Liver (tissue), 9 donors: ENCODE data around the gene STARD3NL. TPM values are rescaled to one million over a fixed set of nuclear protein-coding genes. Genes with fewer than 3 reads are reported as not detected.
A peak's percentile ranks its signal among the peaks of the same experiment; 100 is the strongest.

Experiments used
- DNase-seq: peaks from one replicate; pipeline ENCODE4 v3.0.0-alpha.2; 2017; ENCODE audit warnings: low spot score
- H3K27ac ChIP-seq, 2 donors: one replicate each; pipeline ENCODE4 v1.7.0; 2013; ENCODE audit warnings: inconsistent platforms in 2 of 2, low read length in 2 of 2, control low read depth in 1 of 2, low read depth in 1 of 2, mild to moderate bottlenecking in 1 of 2
- H3K27me3 ChIP-seq, 4 donors: one replicate each; pipeline versions ENCODE4 v1.6.1 to v1.7.0; 2013; ENCODE audit warnings: low read length in 3 of 4, inconsistent platforms in 1 of 4, mild to moderate bottlenecking in 1 of 4, moderate library complexity in 1 of 4; ENCODE audit not compliant: control insufficient read depth in 4 of 4, insufficient read depth in 4 of 4
- H3K36me3 ChIP-seq, 4 donors: one replicate each; pipeline versions ENCODE4 v1.6.1 to v1.7.0; 2013; ENCODE audit warnings: low read length in 3 of 4, mild to moderate bottlenecking in 3 of 4, low read depth in 1 of 4, moderate library complexity in 1 of 4; ENCODE audit not compliant: control insufficient read depth in 4 of 4, insufficient read depth in 3 of 4
- H3K4me1 ChIP-seq, 4 donors: one replicate each; pipeline versions ENCODE4 v1.6.1 to v1.7.0; 2013; ENCODE audit warnings: low read length in 3 of 4, mild to moderate bottlenecking in 3 of 4, moderate library complexity in 1 of 4; ENCODE audit not compliant: control insufficient read depth in 4 of 4, insufficient read depth in 4 of 4
- H3K4me3 ChIP-seq, 3 donors: one replicate each; pipeline versions ENCODE4 v1.6.1 to v1.7.0; 2013; ENCODE audit warnings: low read length in 3 of 3, control low read depth in 1 of 3, low read depth in 1 of 3, mild to moderate bottlenecking in 1 of 3
- H3K9ac ChIP-seq, 2 donors: one replicate each; pipeline ENCODE4 v1.7.0; 2013; ENCODE audit warnings: low read length in 2 of 2, mild to moderate bottlenecking in 2 of 2, moderate library complexity in 2 of 2, control low read depth in 1 of 2, low read depth in 1 of 2
- H3K9me3 ChIP-seq, 4 donors: one replicate each; pipeline versions ENCODE4 v1.6.1 to v1.7.0; 2013; ENCODE audit warnings: low read length in 3 of 4; ENCODE audit not compliant: control insufficient read depth in 4 of 4
- EGR1 ChIP-seq, 2 donors: IDR thresholded peaks; 2 replicates each; pipeline ENCODE4 v1.6.1; 2016 to 2018; ENCODE audit warnings: antibody characterized with exemption in 2 of 2, low read depth in 2 of 2
- FOXA1 ChIP-seq: IDR thresholded peaks from 2 replicates; pipeline ENCODE4 v1.6.1; 2016; ENCODE audit warnings: antibody characterized with exemption
- FOXA2 ChIP-seq: IDR thresholded peaks from 2 replicates; pipeline ENCODE4 v1.6.1; 2016; ENCODE audit warnings: antibody characterized with exemption
- GABPA ChIP-seq, 2 donors: IDR thresholded peaks in 1 of 2; conservative IDR thresholded peaks in 1 of 2; 2 replicates each; pipeline ENCODE4 v1.6.1; 2016; ENCODE audit warnings: antibody characterized with exemption in 2 of 2, mild to moderate bottlenecking in 1 of 2, moderate library complexity in 1 of 2
- HNF4A ChIP-seq, 2 donors: conservative IDR thresholded peaks; 2 replicates each; pipeline ENCODE4 v1.6.1; 2016; ENCODE audit warnings: antibody characterized with exemption in 2 of 2, mild to moderate bottlenecking in 2 of 2
- HNF4G ChIP-seq: IDR thresholded peaks from 2 replicates; pipeline ENCODE4 v1.6.1; 2016; ENCODE audit warnings: antibody characterized with exemption
- JUND ChIP-seq, 2 donors: IDR thresholded peaks; 2 replicates each; pipeline ENCODE4 v1.6.1; 2016; ENCODE audit warnings: antibody characterized with exemption in 2 of 2
- NR2F2 ChIP-seq: IDR thresholded peaks from 2 replicates; pipeline ENCODE4 v1.6.1; 2016; ENCODE audit warnings: antibody characterized with exemption
- RAD21 ChIP-seq, 2 donors: IDR thresholded peaks; 2 replicates each; pipeline ENCODE4 v1.6.1; 2016; ENCODE audit warnings: antibody characterized with exemption in 2 of 2, mild to moderate bottlenecking in 2 of 2
- RXRA ChIP-seq, 2 donors: IDR thresholded peaks; 2 replicates each; pipeline ENCODE4 v1.6.1; 2017 to 2018; ENCODE audit warnings: antibody characterized with exemption in 2 of 2, mild to moderate bottlenecking in 1 of 2
- SP1 ChIP-seq: IDR thresholded peaks from 2 replicates; pipeline ENCODE4 v1.6.1; 2018; ENCODE audit warnings: antibody characterized with exemption, mild to moderate bottlenecking
- TAF1 ChIP-seq: conservative IDR thresholded peaks from 2 replicates; pipeline ENCODE4 v1.6.1; 2016; ENCODE audit warnings: antibody characterized with exemption, mild to moderate bottlenecking
- YY1 ChIP-seq: IDR thresholded peaks from 2 replicates; pipeline ENCODE4 v1.6.1; 2016; ENCODE audit warnings: antibody characterized with exemption, mild to moderate bottlenecking
- WGBS: extraction: QIAGEN DNeasy Blood & Tissue Kit; methylation state at CpG from one replicate; pipeline ENCODE4 v1.1.7; 2013; 5-methylcytosine and 5-hydroxymethylcytosine counted together
- polyA plus RNA-seq, 2 donors: library from polyadenylated mRNA; stranded (reverse) in 1 of 2; unstranded in 1 of 2; fragments of 200-250 nt in 1 of 2; fragments of >200 nt in 1 of 2; fragmentation: Nextera tagmentation in 1 of 2; extraction: Ambion mirVana in 1 of 2; gene quantifications; one replicate each; pipeline versions ENCODE4 v1.2.1 to v1.2.3, GENCODE V29; 2013 to 2015
- total RNA-seq, 2 donors: library from RNA; depleted of rRNA; stranded (reverse); fragments of >200 nt; gene quantifications; one replicate each; pipeline ENCODE4 v1.2.3, GENCODE V29; 2014
- TF ChIP-seq, protein P1 (sequence below): IDR thresholded peaks from 2 replicates; pipeline ENCODE4 v1.6.1; 2016; ENCODE audit warnings: antibody characterized with exemption, mild to moderate bottlenecking
- TF ChIP-seq, protein P2 (sequence below): IDR thresholded peaks from 2 replicates; pipeline ENCODE4 v1.6.1; 2016; ENCODE audit warnings: antibody characterized with exemption
- TF ChIP-seq, protein P3 (sequence below): IDR thresholded peaks from 2 replicates; pipeline ENCODE4 v1.6.1; 2016; ENCODE audit warnings: antibody characterized with exemption
- TF ChIP-seq, protein P4 (sequence below): IDR thresholded peaks from 2 replicates; pipeline ENCODE4 v1.6.1; 2016; ENCODE audit warnings: antibody characterized with exemption
- donor health status: healthy.
- donor health status: healthy.
- donor health status: healthy.
- donor health status: healthy.
- donor health status: healthy.

The STARD3NL gene
- total and polyA plus RNA-seq, 4 donors: 9.1 to 25.1 (median 10.2) TPM

DNA sequence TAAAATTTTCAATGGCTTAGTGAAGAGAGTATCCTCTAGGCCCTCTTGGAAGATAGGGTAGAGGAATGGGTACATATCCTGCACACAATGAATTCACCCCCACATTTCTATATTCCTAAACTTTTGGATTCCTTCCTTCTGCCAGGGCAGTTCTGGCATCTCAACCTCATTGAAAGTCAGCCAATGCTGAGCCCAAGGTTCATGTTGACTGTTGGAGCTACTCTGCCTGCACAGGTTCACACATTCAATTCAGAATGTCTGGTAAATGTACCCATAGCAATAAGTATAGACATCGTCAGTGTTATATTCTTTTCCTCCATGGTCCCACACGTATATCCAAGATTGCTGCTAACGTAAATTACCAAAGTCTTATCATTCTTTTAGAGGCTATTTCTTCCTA lies 48.9 kb upstream of the STARD3NL start:
- no peak for DNase-seq
- Histone ChIP-seq H3K4me1 (peaks cover 0 to 3% (median 1%) of the 10 kb centered on the region in 4 donors), H3K9ac (no peak overlapping the region), H3K4me3 (no peak overlapping the region), H3K9me3 (peaks cover 0 to 13% (median 4%) of the 10 kb centered on the region in 4 donors), H3K27ac (no peak overlapping the region), H3K27me3 (no peaks in the 10 kb centered on the region), H3K36me3 (no peaks in the 10 kb centered on the region)
- TF ChIP-seq EGR1 (IDR thresholded peaks at IDR 0.05; ENCODE audit: low read depth in 2 of 2) (no peak), HNF4A (conservative IDR thresholded peaks at IDR 0.05) (peak in 1 of 2 donors; percentile 31)
- WGBS: 60% methylated on average over 3 of the region's 3 CpGs

DNA sequence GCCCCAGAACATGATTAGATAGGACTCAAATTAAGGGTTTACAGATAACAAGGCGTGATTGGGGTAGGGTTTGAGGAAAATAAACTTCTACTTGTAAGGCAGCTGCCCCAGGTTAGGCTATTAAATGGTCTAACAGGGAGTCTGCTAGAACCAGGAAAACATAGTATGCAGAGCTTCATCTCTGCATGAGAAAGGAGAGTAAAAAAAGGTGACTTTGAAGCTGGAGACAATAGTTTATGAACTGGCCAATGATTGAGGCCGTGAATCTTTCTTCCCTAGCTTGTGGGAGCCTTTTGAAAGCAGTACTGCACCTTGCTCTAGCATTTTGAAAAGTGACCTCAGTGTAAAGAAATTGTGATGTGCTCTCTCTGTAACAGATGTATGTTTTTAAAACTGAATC lies 48.5 kb upstream of the STARD3NL start:
- DNase-seq: no peak
- WGBS: 81% methylated on average over 2 of the region's 2 CpGs
- no peak for TF ChIP-seq SP1
- TF ChIP-seq, protein P1, sequence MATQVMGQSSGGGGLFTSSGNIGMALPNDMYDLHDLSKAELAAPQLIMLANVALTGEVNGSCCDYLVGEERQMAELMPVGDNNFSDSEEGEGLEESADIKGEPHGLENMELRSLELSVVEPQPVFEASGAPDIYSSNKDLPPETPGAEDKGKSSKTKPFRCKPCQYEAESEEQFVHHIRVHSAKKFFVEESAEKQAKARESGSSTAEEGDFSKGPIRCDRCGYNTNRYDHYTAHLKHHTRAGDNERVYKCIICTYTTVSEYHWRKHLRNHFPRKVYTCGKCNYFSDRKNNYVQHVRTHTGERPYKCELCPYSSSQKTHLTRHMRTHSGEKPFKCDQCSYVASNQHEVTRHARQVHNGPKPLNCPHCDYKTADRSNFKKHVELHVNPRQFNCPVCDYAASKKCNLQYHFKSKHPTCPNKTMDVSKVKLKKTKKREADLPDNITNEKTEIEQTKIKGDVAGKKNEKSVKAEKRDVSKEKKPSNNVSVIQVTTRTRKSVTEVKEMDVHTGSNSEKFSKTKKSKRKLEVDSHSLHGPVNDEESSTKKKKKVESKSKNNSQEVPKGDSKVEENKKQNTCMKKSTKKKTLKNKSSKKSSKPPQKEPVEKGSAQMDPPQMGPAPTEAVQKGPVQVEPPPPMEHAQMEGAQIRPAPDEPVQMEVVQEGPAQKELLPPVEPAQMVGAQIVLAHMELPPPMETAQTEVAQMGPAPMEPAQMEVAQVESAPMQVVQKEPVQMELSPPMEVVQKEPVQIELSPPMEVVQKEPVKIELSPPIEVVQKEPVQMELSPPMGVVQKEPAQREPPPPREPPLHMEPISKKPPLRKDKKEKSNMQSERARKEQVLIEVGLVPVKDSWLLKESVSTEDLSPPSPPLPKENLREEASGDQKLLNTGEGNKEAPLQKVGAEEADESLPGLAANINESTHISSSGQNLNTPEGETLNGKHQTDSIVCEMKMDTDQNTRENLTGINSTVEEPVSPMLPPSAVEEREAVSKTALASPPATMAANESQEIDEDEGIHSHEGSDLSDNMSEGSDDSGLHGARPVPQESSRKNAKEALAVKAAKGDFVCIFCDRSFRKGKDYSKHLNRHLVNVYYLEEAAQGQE: no peak
- TF ChIP-seq TAF1: no peak
- TF ChIP-seq HNF4G: no peak
- TF ChIP-seq FOXA1: no peak
- no peak for TF ChIP-seq HNF4A (conservative IDR thresholded peaks at IDR 0.05)
- TF ChIP-seq EGR1 (IDR thresholded peaks at IDR 0.05; ENCODE audit: low read depth in 2 of 2): no peak
- TF ChIP-seq, protein P2, sequence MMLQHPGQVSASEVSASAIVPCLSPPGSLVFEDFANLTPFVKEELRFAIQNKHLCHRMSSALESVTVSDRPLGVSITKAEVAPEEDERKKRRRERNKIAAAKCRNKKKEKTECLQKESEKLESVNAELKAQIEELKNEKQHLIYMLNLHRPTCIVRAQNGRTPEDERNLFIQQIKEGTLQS: no peak
- Histone ChIP-seq H3K27ac (no peak overlapping the region), H3K27me3 (no peaks in the 10 kb centered on the region), H3K9me3 (peaks cover 0 to 13% (median 4%) of the 10 kb centered on the region in 4 donors), H3K9ac (no peak overlapping the region), H3K4me1 (peaks cover 0 to 3% (median 1%) of the 10 kb centered on the region in 4 donors), H3K4me3 (no peak overlapping the region), H3K36me3 (no peaks in the 10 kb centered on the region)

DNA sequence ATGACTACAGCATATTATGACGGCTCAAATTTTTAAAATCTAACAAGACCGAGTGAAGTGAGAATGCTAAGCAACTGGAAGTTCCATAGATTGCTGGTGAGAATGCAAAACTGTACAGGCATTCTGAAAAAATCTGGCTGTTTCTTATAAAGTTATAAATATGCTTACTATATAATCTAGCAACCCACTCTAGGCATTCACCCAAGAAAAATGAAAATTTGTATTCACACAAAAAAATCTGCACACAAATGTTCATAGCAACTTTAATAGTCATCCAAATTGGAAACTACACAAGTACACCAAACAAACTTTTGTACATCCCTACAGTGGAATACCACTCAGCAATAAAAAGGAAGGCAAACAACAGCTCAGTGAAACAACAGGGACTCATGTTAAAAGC lies 39.9 kb upstream of the STARD3NL start:
- no peak for DNase-seq
- no peak overlapping the region for H3K4me3 ChIP-seq
- H3K27ac ChIP-seq: no peak overlapping the region
- WGBS: 84% methylated on average over 2 of the region's 2 CpGs
- H3K9me3 ChIP-seq: peaks cover 0 to 8% (median 4%) of the 10 kb centered on the region in 4 donors
- TF ChIP-seq NR2F2: no peak
- TF ChIP-seq, protein P3, sequence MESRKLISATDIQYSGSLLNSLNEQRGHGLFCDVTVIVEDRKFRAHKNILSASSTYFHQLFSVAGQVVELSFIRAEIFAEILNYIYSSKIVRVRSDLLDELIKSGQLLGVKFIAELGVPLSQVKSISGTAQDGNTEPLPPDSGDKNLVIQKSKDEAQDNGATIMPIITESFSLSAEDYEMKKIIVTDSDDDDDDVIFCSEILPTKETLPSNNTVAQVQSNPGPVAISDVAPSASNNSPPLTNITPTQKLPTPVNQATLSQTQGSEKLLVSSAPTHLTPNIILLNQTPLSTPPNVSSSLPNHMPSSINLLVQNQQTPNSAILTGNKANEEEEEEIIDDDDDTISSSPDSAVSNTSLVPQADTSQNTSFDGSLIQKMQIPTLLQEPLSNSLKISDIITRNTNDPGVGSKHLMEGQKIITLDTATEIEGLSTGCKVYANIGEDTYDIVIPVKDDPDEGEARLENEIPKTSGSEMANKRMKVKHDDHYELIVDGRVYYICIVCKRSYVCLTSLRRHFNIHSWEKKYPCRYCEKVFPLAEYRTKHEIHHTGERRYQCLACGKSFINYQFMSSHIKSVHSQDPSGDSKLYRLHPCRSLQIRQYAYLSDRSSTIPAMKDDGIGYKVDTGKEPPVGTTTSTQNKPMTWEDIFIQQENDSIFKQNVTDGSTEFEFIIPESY: no peak
- TF ChIP-seq, protein P1: no peak
- TF ChIP-seq HNF4G: no peak
- no peak for TF ChIP-seq YY1
- TF ChIP-seq RXRA (IDR thresholded peaks at IDR 0.05): no peak
- no peak for TF ChIP-seq GABPA (IDR thresholded peaks at IDR 0.05 in 1 of 2, conservative IDR thresholded peaks at IDR 0.05 in 1 of 2)
- no peak for TF ChIP-seq HNF4A (conservative IDR thresholded peaks at IDR 0.05)
- no peak for TF ChIP-seq SP1
- TF ChIP-seq, protein P2: no peak
- TF ChIP-seq, protein P4, sequence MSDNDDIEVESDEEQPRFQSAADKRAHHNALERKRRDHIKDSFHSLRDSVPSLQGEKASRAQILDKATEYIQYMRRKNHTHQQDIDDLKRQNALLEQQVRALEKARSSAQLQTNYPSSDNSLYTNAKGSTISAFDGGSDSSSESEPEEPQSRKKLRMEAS: no peak
- TF ChIP-seq JUND (IDR thresholded peaks at IDR 0.05): no peak
- TF ChIP-seq TAF1: no peak
- no peak for TF ChIP-seq FOXA1
- no peak for TF ChIP-seq EGR1 (IDR thresholded peaks at IDR 0.05; ENCODE audit: low read depth in 2 of 2)
- TF ChIP-seq RAD21 (IDR thresholded peaks at IDR 0.05): no peak
- TF ChIP-seq FOXA2: no peak
- no peaks in the 10 kb centered on the region for H3K4me1 ChIP-seq
- H3K9ac ChIP-seq: no peak overlapping the region
- no peaks in the 10 kb centered on the region for H3K27me3 ChIP-seq
- no peaks in the 10 kb centered on the region for H3K36me3 ChIP-seq
